Femur (tissue), 1 donor: ENCODE data around the gene DPP7.
A peak's percentile ranks its signal among the peaks of the same experiment; 100 is the strongest.
"Not testable (repeated sequence)": the region's sequence is repeated elsewhere in the genome, so short reads cannot be mapped to it uniquely, and the experiment has no call there.

Source experiments
- DNase-seq: peaks from one replicate; pipeline ENCODE4 v3.0.0-alpha.2; 2017

Gene DPP7

DNA sequence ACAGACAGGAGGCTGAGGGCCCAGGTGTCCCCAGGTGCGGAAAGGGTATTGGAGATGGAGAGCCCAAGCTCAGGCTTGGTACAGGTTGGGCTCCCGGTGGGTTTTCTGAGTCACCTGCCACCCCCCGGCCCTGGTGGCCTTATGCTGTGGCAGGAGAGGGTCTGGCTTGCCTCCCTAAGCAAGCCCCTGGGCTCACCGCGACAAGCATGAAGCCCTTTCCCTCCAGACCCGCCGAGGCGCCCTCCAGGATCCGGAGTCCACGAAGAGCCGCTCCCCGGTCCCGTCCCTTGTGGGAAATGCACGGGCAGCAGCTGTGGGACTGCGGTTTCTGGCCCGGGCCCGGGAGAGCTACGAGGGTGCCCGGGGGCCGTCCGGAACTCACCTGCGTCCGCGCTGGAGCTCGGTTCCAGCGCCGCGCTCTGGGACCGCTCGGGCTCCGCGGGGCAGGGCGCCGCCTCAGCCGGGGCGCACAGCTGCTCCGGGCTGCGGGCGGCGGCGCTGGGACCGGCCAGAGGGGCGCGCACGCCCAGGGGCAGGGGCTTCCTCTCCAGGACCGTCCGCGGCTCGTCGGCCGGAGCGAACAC is 44.9 kb downstream of the DPP7 start:
- no peak for DNase-seq

DNA sequence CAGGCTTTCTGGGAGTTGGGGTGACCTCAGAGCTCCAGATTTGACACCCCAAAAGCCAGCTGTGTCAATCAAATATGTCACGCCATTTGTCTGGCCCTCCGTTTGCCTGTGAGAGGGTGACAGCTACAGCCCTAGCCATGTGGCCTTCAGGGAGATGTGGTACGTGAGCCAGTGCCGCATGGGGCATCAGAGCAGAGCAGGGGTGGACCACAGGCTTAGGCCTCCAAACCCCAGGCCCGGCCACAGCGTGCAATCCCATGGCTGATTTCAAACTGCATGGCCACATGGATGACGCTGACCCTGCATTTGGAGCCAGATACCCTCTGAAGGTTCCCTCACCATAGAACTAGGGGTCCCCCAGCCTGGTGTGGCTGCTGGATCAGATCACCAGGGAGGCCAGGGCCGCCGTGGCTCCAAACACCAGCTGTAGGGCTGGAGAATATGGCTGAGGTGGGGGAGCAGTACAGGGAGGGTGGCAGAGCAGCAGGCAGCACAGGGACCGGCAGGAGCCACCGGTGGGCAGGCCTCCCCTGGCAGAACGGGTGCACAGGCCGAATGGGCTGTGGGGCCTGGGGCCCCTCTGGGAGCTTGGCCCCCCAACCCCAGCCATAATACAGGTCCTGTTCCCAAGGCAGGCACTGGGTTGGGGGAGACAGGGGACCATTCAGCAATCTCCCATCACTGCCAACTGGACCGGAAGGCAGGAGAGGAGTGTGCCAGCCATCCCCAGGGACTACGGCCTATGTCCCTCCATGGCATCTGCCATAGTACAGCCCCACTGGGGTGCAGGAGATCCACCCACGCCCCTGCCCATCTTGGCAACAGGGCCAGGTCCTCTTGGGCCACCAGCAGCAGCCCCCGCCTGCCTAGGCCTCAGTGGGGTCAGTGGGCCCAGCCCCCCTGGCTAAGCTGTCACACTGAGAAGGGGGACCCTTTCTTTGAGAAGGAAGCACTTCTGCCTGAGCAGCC is 45.7 kb downstream of the DPP7 start:
- no peak for DNase-seq

DNA sequence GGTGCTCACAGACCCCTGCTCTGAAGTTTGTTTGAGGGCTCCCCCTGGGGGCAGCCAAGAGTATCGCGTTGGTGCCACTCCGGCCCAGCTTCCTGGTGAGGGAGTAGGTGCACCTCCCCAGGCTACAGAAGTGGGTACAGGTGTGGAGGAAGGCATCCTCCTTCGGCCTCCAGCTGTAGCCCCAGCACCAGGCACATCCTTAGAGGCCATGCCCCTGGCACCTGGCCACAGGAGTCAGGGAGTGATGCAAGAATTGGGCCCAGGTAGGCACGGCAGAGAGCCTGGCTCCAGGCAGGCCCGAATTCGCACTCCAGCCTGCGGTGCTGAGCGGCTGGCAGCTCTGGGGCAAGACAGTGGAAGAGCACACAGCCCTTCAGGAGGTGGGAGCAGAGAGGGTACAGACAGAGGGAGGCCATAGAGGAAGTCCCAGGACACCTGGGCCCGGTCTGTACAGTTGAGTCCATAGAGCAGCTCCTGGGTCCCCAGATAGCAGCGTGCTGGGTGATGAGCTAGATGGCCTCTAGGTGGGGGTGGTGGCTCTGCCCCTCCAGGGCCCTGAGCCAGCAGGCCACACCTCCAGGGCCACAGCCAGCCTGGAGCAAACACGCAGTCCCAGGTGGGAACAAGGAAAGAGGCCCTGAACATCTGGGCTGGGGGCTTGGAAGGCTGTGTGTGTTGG is 46.5 kb downstream of the DPP7 start:
- peak; percentile 82 for DNase-seq

DNA sequence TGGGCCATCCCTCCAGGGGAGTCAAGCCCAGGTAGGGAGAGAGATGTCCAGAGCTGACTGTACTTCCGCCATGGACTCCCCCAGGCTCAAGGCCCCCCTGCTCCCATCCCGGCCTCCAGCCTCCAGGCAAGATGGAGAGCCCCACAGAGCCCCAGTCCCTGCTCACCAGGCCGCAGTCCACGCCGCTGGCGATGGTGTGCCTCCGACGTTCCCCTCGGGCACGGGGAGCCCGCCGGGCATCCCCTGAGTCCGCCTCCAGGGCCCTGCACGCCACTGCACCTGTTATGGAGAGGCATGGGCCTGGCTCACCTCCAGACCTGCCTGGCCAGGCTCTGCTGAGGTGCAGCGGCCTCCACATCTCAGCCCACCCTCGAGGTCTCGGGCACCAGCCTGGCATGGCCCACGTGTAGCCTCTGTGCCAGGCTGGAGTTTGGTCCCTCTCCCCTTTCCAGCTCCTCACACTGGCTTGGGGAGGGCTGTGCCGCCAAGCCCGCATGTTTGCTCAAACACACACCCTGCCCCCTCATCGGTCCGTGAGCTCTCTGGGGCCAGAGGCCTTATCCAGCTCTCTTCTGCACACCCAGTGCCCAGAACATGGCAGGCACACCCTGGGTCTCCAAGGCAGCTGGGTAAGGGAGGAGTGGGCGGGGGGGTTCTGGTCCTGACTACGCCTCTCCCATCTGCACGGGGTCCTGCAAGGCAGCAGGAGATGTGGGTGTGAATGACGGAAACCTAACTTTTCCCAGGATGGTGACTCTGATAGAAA is 48.3 kb downstream of the DPP7 start:
- DNase-seq = no peak

- no peak for DNase-seq
Observed at GRCh38 chr9:137065336-137065967, 49.1 kb downstream of the DPP7 start.

GRCh38 chr9:137064880-137065164 is 49.7 kb downstream of the DPP7 start:
- DNase-seq = no peak

DNA sequence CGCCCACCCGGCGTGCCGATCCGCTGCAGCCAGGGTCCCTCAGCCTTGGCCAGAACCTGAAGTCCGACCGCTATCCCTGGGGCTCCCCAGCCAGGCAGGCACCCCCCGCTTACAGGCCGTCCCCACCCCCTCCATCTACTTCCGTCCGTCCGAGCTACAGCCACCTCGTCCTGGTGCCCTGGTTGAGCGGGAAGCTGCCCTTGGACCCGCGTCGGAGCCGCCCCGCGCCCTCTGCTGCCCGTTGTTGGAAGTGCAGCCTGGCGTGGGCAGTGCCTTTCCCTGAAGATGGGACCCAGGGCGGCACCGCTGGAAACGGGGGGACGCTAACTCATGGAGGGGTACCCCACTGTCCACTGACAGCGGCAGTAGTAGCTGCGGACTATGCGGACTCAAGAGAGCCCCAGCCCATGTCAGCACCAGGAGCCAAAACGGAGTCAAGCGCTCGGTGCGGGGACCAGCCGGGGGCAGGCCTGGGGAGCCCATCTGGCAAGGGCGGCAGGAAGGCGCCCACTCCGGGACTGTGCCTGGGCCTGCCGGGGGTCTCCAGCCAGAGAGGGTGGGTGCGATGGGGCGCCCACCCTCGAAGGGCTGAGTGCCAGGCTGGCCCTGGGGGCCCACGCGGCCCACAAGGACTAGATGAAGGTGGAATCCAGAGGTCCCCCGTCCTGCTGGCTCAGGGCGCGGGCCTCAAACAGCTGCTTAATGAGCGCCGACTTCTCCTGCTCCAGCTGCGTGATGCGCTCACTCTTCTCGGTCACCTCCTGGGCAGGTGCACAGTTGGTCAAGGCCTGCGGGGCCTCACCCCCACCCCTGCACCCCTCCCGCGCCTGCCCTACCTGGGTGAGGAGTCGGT is 50.3 kb downstream of the DPP7 start:
- DNase-seq = peak; percentile 75

GRCh38 chr9:137063311-137064026 is 51.1 kb downstream of the DPP7 start:
- DNase-seq = no peak

GRCh38 chr9:137062798-137063197 is 51.7 kb downstream of the DPP7 start:
- not testable (repeated sequence) for DNase-seq

GRCh38 chr9:137062384-137062783 is 52.1 kb downstream of the DPP7 start:
- DNase-seq = no peak
